Liver (tissue), 9 donors: ENCODE measurements around the gene LMF1. TPM values are rescaled to one million over a fixed set of nuclear protein-coding genes. Genes with fewer than 3 reads are reported as not detected.

ENCODE experiments used
- DNase-seq: peaks from one replicate; pipeline ENCODE4 v3.0.0-alpha.2; 2017; ENCODE audit warnings: low spot score
- H3K27ac ChIP-seq, 2 donors: one replicate each; pipeline ENCODE4 v1.7.0; 2013; ENCODE audit warnings: inconsistent platforms in 2 of 2, low read length in 2 of 2, control low read depth in 1 of 2, low read depth in 1 of 2, mild to moderate bottlenecking in 1 of 2
- H3K27me3 ChIP-seq, 4 donors: one replicate each; pipeline versions ENCODE4 v1.6.1 to v1.7.0; 2013; ENCODE audit warnings: low read length in 3 of 4, inconsistent platforms in 1 of 4, mild to moderate bottlenecking in 1 of 4, moderate library complexity in 1 of 4; ENCODE audit not compliant: control insufficient read depth in 4 of 4, insufficient read depth in 4 of 4
- H3K36me3 ChIP-seq, 4 donors: one replicate each; pipeline versions ENCODE4 v1.6.1 to v1.7.0; 2013; ENCODE audit warnings: low read length in 3 of 4, mild to moderate bottlenecking in 3 of 4, low read depth in 1 of 4, moderate library complexity in 1 of 4; ENCODE audit not compliant: control insufficient read depth in 4 of 4, insufficient read depth in 3 of 4
- H3K4me1 ChIP-seq, 4 donors: one replicate each; pipeline versions ENCODE4 v1.6.1 to v1.7.0; 2013; ENCODE audit warnings: low read length in 3 of 4, mild to moderate bottlenecking in 3 of 4, moderate library complexity in 1 of 4; ENCODE audit not compliant: control insufficient read depth in 4 of 4, insufficient read depth in 4 of 4
- H3K4me3 ChIP-seq, 3 donors: one replicate each; pipeline versions ENCODE4 v1.6.1 to v1.7.0; 2013; ENCODE audit warnings: low read length in 3 of 3, control low read depth in 1 of 3, low read depth in 1 of 3, mild to moderate bottlenecking in 1 of 3
- H3K9ac ChIP-seq, 2 donors: one replicate each; pipeline ENCODE4 v1.7.0; 2013; ENCODE audit warnings: low read length in 2 of 2, mild to moderate bottlenecking in 2 of 2, moderate library complexity in 2 of 2, control low read depth in 1 of 2, low read depth in 1 of 2
- H3K9me3 ChIP-seq, 4 donors: one replicate each; pipeline versions ENCODE4 v1.6.1 to v1.7.0; 2013; ENCODE audit warnings: low read length in 3 of 4; ENCODE audit not compliant: control insufficient read depth in 4 of 4
- EGR1 ChIP-seq, 2 donors: IDR thresholded peaks; 2 replicates each; pipeline ENCODE4 v1.6.1; 2016 to 2018; ENCODE audit warnings: antibody characterized with exemption in 2 of 2, low read depth in 2 of 2
- FOXA1 ChIP-seq: IDR thresholded peaks from 2 replicates; pipeline ENCODE4 v1.6.1; 2016; ENCODE audit warnings: antibody characterized with exemption
- FOXA2 ChIP-seq: IDR thresholded peaks from 2 replicates; pipeline ENCODE4 v1.6.1; 2016; ENCODE audit warnings: antibody characterized with exemption
- GABPA ChIP-seq, 2 donors: IDR thresholded peaks in 1 of 2; conservative IDR thresholded peaks in 1 of 2; 2 replicates each; pipeline ENCODE4 v1.6.1; 2016; ENCODE audit warnings: antibody characterized with exemption in 2 of 2, mild to moderate bottlenecking in 1 of 2, moderate library complexity in 1 of 2
- HNF4A ChIP-seq, 2 donors: conservative IDR thresholded peaks; 2 replicates each; pipeline ENCODE4 v1.6.1; 2016; ENCODE audit warnings: antibody characterized with exemption in 2 of 2, mild to moderate bottlenecking in 2 of 2
- HNF4G ChIP-seq: IDR thresholded peaks from 2 replicates; pipeline ENCODE4 v1.6.1; 2016; ENCODE audit warnings: antibody characterized with exemption
- JUND ChIP-seq, 2 donors: IDR thresholded peaks; 2 replicates each; pipeline ENCODE4 v1.6.1; 2016; ENCODE audit warnings: antibody characterized with exemption in 2 of 2
- NR2F2 ChIP-seq: IDR thresholded peaks from 2 replicates; pipeline ENCODE4 v1.6.1; 2016; ENCODE audit warnings: antibody characterized with exemption
- RAD21 ChIP-seq, 2 donors: IDR thresholded peaks; 2 replicates each; pipeline ENCODE4 v1.6.1; 2016; ENCODE audit warnings: antibody characterized with exemption in 2 of 2, mild to moderate bottlenecking in 2 of 2
- RXRA ChIP-seq, 2 donors: IDR thresholded peaks; 2 replicates each; pipeline ENCODE4 v1.6.1; 2017 to 2018; ENCODE audit warnings: antibody characterized with exemption in 2 of 2, mild to moderate bottlenecking in 1 of 2
- SP1 ChIP-seq: IDR thresholded peaks from 2 replicates; pipeline ENCODE4 v1.6.1; 2018; ENCODE audit warnings: antibody characterized with exemption, mild to moderate bottlenecking
- TAF1 ChIP-seq: conservative IDR thresholded peaks from 2 replicates; pipeline ENCODE4 v1.6.1; 2016; ENCODE audit warnings: antibody characterized with exemption, mild to moderate bottlenecking
- WGBS: extraction: QIAGEN DNeasy Blood & Tissue Kit; methylation state at CpG from one replicate; pipeline ENCODE4 v1.1.7; 2013; 5-methylcytosine and 5-hydroxymethylcytosine counted together
- polyA plus RNA-seq, 2 donors: library from polyadenylated mRNA; stranded (reverse) in 1 of 2; unstranded in 1 of 2; fragments of 200-250 nt in 1 of 2; fragments of >200 nt in 1 of 2; fragmentation: Nextera tagmentation in 1 of 2; extraction: Ambion mirVana in 1 of 2; gene quantifications; one replicate each; pipeline versions ENCODE4 v1.2.1 to v1.2.3, GENCODE V29; 2013 to 2015
- total RNA-seq, 2 donors: library from RNA; depleted of rRNA; stranded (reverse); fragments of >200 nt; gene quantifications; one replicate each; pipeline ENCODE4 v1.2.3, GENCODE V29; 2014
- TF ChIP-seq, protein P1 (sequence below): IDR thresholded peaks from 2 replicates; pipeline ENCODE4 v1.6.1; 2016; ENCODE audit warnings: antibody characterized with exemption, mild to moderate bottlenecking
- TF ChIP-seq, protein P2 (sequence below): fragments of 150-350 bp; IDR thresholded peaks from 2 replicates; pipeline ENCODE4 v1.5.1; 2017; ENCODE audit warnings: improper control_type of control experiment, low read depth, low read length; ENCODE audit not compliant: missing input control
- TF ChIP-seq, protein P3 (sequence below): IDR thresholded peaks from 2 replicates; pipeline ENCODE4 v1.6.1; 2016; ENCODE audit warnings: antibody characterized with exemption
- donor health status: healthy.
- donor health status: healthy.
- donor health status: healthy.
- donor health status: healthy.
- donor health status: healthy.

Gene LMF1
- total and polyA plus RNA-seq, 4 donors, result 8.8 to 24.3 (median 12.6) TPM

DNA sequence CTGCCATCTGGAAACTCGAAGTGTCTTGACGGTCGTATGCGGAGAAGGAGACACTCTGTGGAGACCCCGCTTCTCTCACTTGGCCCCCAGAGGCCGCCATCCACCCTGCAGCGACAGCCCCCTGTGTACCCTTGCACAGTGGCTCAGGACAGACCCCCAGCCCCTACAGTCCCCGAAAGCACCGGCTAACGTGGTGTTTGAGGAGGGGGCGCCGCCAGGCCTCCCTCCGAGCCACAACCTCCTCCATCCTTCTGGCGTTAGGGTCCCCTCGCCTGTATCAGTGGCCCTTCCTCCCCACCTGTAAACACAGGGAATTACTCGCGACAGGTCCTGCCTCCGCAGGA lies 73.6 kb downstream of the LMF1 start (continued):
- TF ChIP-seq, protein P1, sequence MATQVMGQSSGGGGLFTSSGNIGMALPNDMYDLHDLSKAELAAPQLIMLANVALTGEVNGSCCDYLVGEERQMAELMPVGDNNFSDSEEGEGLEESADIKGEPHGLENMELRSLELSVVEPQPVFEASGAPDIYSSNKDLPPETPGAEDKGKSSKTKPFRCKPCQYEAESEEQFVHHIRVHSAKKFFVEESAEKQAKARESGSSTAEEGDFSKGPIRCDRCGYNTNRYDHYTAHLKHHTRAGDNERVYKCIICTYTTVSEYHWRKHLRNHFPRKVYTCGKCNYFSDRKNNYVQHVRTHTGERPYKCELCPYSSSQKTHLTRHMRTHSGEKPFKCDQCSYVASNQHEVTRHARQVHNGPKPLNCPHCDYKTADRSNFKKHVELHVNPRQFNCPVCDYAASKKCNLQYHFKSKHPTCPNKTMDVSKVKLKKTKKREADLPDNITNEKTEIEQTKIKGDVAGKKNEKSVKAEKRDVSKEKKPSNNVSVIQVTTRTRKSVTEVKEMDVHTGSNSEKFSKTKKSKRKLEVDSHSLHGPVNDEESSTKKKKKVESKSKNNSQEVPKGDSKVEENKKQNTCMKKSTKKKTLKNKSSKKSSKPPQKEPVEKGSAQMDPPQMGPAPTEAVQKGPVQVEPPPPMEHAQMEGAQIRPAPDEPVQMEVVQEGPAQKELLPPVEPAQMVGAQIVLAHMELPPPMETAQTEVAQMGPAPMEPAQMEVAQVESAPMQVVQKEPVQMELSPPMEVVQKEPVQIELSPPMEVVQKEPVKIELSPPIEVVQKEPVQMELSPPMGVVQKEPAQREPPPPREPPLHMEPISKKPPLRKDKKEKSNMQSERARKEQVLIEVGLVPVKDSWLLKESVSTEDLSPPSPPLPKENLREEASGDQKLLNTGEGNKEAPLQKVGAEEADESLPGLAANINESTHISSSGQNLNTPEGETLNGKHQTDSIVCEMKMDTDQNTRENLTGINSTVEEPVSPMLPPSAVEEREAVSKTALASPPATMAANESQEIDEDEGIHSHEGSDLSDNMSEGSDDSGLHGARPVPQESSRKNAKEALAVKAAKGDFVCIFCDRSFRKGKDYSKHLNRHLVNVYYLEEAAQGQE, result no peak
- TF ChIP-seq RXRA (IDR thresholded peaks at IDR 0.05), result no peak

DNA sequence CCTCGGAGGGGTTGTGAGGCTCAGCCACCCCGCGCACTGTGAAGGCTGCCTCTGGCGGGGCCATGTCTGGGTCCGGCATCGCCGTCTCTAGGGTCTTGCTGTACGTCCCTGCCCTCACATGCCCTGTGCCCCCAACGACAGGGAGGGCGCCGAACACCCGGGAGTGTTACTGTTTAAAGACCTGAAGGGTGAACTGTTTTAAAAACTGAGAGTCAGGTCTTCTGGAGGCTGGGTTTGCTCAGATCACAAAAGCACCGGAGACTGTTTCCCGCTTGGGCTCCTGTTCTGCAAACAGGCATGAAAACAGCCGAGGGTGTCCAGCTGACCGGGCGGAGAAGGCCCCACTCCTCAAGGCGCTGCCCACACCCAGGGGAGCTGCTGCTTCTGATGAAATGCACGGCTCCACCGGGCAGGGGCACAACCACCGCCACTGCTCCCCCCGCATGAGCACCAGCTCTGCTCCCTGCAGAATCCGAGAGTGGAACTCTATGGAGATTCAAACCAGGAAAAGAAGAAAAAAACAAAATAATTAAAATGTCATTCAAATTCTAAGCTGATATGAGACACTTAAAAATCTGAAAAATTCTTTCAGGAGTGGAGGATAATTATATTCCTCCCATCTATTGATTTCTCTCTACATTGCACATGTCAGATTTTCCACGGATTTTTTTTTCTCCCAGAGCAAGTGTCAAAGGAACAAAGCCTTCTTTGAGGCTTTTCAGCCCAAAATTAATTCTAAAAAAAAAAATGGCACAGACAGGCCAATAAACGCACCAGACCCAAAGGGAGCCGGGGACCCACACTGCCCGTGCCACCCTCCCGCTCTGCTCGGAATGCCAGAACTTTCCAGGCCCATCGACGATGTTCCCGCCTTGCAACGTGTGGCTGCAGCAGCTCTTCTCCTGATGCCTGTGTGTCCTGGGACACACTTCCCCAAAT lies 74.3 kb downstream of the LMF1 start:
- no peaks in the 10 kb centered on the region for H3K9me3 ChIP-seq
- H3K9ac ChIP-seq, result no peak overlapping the region
- WGBS, result 93% methylated on average over 33 of the region's 33 CpGs
- no peaks in the 10 kb centered on the region for H3K27me3 ChIP-seq
- no peak for DNase-seq
- H3K4me3 ChIP-seq, result no peak overlapping the region
- TF ChIP-seq, protein P2, sequence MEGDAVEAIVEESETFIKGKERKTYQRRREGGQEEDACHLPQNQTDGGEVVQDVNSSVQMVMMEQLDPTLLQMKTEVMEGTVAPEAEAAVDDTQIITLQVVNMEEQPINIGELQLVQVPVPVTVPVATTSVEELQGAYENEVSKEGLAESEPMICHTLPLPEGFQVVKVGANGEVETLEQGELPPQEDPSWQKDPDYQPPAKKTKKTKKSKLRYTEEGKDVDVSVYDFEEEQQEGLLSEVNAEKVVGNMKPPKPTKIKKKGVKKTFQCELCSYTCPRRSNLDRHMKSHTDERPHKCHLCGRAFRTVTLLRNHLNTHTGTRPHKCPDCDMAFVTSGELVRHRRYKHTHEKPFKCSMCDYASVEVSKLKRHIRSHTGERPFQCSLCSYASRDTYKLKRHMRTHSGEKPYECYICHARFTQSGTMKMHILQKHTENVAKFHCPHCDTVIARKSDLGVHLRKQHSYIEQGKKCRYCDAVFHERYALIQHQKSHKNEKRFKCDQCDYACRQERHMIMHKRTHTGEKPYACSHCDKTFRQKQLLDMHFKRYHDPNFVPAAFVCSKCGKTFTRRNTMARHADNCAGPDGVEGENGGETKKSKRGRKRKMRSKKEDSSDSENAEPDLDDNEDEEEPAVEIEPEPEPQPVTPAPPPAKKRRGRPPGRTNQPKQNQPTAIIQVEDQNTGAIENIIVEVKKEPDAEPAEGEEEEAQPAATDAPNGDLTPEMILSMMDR, result no peak
- TF ChIP-seq NR2F2 (no peak), HNF4A (conservative IDR thresholded peaks at IDR 0.05) (no peak), GABPA (IDR thresholded peaks at IDR 0.05 in 1 of 2, conservative IDR thresholded peaks at IDR 0.05 in 1 of 2) (no peak), SP1 (no peak)
- no peaks in the 10 kb centered on the region for H3K4me1 ChIP-seq
- no peak overlapping the region for H3K27ac ChIP-seq
- H3K36me3 ChIP-seq, result peaks cover 0 to 6% (median 0%) of the 10 kb centered on the region in 4 donors

DNA sequence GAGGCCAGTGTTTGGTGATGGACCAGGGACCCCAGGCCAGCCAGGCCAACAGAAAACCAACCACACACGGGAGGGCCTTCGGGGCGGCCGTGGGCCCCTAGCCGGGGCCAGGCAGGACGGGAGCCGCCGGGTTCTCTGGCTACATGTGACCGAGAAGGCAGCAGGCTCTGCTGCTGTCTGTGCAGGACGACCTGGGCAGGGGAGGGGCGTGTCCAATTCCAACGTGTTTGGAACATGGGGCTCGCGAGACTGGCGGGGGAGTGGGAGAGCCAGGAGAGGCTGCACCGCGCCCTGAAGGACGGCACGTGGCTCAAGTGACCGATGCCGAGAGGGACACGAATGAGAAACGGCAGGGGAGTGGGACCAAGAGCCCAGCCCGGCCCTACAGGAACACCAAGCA lies 75.4 kb downstream of the LMF1 start:
- TF ChIP-seq EGR1 (IDR thresholded peaks at IDR 0.05; ENCODE audit: low read depth in 2 of 2) (no peak), RAD21 (IDR thresholded peaks at IDR 0.05) (no peak), RXRA (IDR thresholded peaks at IDR 0.05) (no peak), SP1 (no peak), FOXA2 (no peak), FOXA1 (no peak), TAF1 (no peak), JUND (IDR thresholded peaks at IDR 0.05) (no peak), HNF4G (no peak), GABPA (IDR thresholded peaks at IDR 0.05 in 1 of 2, conservative IDR thresholded peaks at IDR 0.05 in 1 of 2) (no peak), NR2F2 (no peak)
- TF ChIP-seq, protein P3, sequence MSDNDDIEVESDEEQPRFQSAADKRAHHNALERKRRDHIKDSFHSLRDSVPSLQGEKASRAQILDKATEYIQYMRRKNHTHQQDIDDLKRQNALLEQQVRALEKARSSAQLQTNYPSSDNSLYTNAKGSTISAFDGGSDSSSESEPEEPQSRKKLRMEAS, result no peak
- H3K36me3 ChIP-seq, result peaks cover 0 to 9% (median 1%) of the 10 kb centered on the region in 4 donors
- no peaks in the 10 kb centered on the region for H3K4me1 ChIP-seq
- H3K9me3 ChIP-seq, result no peaks in the 10 kb centered on the region
- no peak overlapping the region for H3K27ac ChIP-seq
- no peak for DNase-seq
- H3K4me3 ChIP-seq, result no peak overlapping the region
- 94% methylated on average over 24 of the region's 24 CpGs for WGBS
- no peak overlapping the region for H3K9ac ChIP-seq
- no peaks in the 10 kb centered on the region for H3K27me3 ChIP-seq
